Measurements from ENCODE around the gene TESK1.

DNA sequence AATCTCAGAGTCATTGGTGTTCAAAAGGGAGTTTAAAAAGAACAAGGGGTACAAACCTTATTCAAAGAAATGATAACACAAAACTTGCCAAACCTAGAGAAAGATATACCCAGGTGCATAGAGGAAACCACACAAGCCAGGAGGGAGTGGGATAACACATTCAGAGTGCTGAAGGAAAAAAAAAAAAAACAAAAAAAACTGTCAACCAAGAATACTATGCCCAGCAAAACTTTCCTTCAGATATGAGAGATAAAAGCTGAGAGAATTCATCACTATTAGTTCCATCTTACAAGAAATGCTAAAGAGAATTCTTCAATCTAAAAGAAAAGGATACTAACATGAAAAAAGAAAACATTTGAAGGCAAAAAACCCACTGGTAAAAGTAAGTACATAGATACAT, 11.5 kb upstream of the TESK1 start:
- no peak for TF ChIP-seq CTCF (IDR thresholded peaks at IDR 0.05; ENCODE audit: insufficient read depth, low read depth, low read length)
- TF ChIP-seq EZH2 (IDR thresholded peaks at IDR 0.05; ENCODE audit: insufficient read depth, low read length) = no peak
